Stimulated activated CD8-positive, alpha-beta memory T cell treated with anti-CD3 and anti-CD28 coated beads, Interleukin-15, amount 100 ng/mL, for 1 hour (primary cell): ENCODE results near the gene ZBTB22.
"Not testable (repeated sequence)": the region's sequence is repeated elsewhere in the genome, so short reads cannot be mapped to it uniquely, and the experiment has no call there.

Experiments used
- DNase-seq: peaks from one replicate; pipeline ENCODE4 v3.0.0-alpha.2; 2020; ENCODE audit warnings: low read depth

ZBTB22 gene

GRCh38 chr6:33301877-33302276, 15.7 kb downstream of the ZBTB22 start:
- no peak for DNase-seq

GRCh38 chr6:33299237-33299944, 18.2 kb downstream of the ZBTB22 start:
- DNase-seq = peak; percentile 90

- no peak for DNase-seq
These were observed 18.7 kb downstream of the ZBTB22 start, which contains the start of gene RGL2 for GRCh38 chr6:33298773-33299236. Gene RGL2 (minus strand): TSS chr6:33298942. CDS start chr6:33298610, 332 bp downstream.

GRCh38 chr6:33297956-33298772, 19.4 kb downstream of the ZBTB22 start:
- DNase-seq = no peak

- DNase-seq = no peak
These were observed 20.1 kb downstream of the ZBTB22 start for GRCh38 chr6:33297406-33297955.

- DNase-seq = no peak
These were observed 20.6 kb downstream of the ZBTB22 start for GRCh38 chr6:33296797-33297405.

GRCh38 chr6:33295621-33296369, 21.7 kb downstream of the ZBTB22 start:
- no peak for DNase-seq

- no peak for DNase-seq
These were observed 23.3 kb downstream of the ZBTB22 start for GRCh38 chr6:33294086-33294823.

- no peak for DNase-seq
These were observed 24.4 kb downstream of the ZBTB22 start for GRCh38 chr6:33292996-33293682.

GRCh38 chr6:33290459-33290858, 27.1 kb downstream of the ZBTB22 start:
- no peak for DNase-seq

GRCh38 chr6:33289784-33290315, 27.7 kb downstream of the ZBTB22 start:
- no peak for DNase-seq

GRCh38 chr6:33288921-33289783, 28.4 kb downstream of the ZBTB22 start, which contains the start of the genes PFDN6 and WDR46:
Gene PFDN6 (plus strand): TSS chr6:33289601. CDS start chr6:33289857, 256 bp downstream.
Gene WDR46 (minus strand): TSS chr6:33289239. CDS start chr6:33289170, 69 bp downstream.
- peak; percentile 58 for DNase-seq

- no peak for DNase-seq
These were observed 29.2 kb downstream of the ZBTB22 start for GRCh38 chr6:33288141-33288920.

- no peak for DNase-seq
These were observed 30.3 kb downstream of the ZBTB22 start for GRCh38 chr6:33286946-33287914.

- DNase-seq = not testable (repeated sequence)
These were observed 32.3 kb downstream of the ZBTB22 start for GRCh38 chr6:33285214-33285613.

- DNase-seq = no peak
These were observed 37.0 kb downstream of the ZBTB22 start for GRCh38 chr6:33280539-33280938.
